Epidermal melanocyte (primary cell): ENCODE data around the gene SEZ6.
"Not testable (repeated sequence)": the region's sequence is repeated elsewhere in the genome, so short reads cannot be mapped to it uniquely, and the experiment has no call there.

Source experiments
- DNase-seq: peaks from one replicate; pipeline ENCODE4 v3.0.0; 2011; ENCODE audit warnings: low spot score; ENCODE audit not compliant: insufficient read length

Gene SEZ6

GRCh38 chr17:28940675-28941074, 65.2 kb downstream of the SEZ6 start:
- no peak for DNase-seq

GRCh38 chr17:28940142-28940541, 65.7 kb downstream of the SEZ6 start:
- no peak for DNase-seq

- DNase-seq, result no peak
These were observed 67.3 kb downstream of the SEZ6 start for GRCh38 chr17:28938552-28938951.

GRCh38 chr17:28937044-28937729, 68.6 kb downstream of the SEZ6 start:
- DNase-seq, result no peak

GRCh38 chr17:28935744-28936460, 69.9 kb downstream of the SEZ6 start:
- no peak for DNase-seq

- DNase-seq, result not testable (repeated sequence)
These were observed 71.3 kb downstream of the SEZ6 start for GRCh38 chr17:28934508-28934907.

GRCh38 chr17:28929787-28930186, 76.0 kb downstream of the SEZ6 start:
- no peak for DNase-seq

- DNase-seq, result no peak
These were observed 77.8 kb downstream of the SEZ6 start for GRCh38 chr17:28928061-28928460.

- no peak for DNase-seq
These were observed 79.0 kb downstream of the SEZ6 start for GRCh38 chr17:28926786-28927185.

- no peak for DNase-seq
These were observed 79.5 kb downstream of the SEZ6 start for GRCh38 chr17:28926366-28926765.

- DNase-seq, result no peak
These were observed 79.9 kb downstream of the SEZ6 start for GRCh38 chr17:28925912-28926365.

- DNase-seq, result peak; percentile 74
These were observed 85.6 kb downstream of the SEZ6 start for GRCh38 chr17:28920201-28920600.

- DNase-seq, result no peak
These were observed 87.5 kb downstream of the SEZ6 start for GRCh38 chr17:28918295-28918694.

- no peak for DNase-seq
These were observed 88.4 kb downstream of the SEZ6 start for GRCh38 chr17:28917465-28917864.

GRCh38 chr17:28917029-28917428, 88.8 kb downstream of the SEZ6 start:
- no peak for DNase-seq

GRCh38 chr17:28916302-28916934, 89.4 kb downstream of the SEZ6 start:
- no peak for DNase-seq

GRCh38 chr17:28912938-28913333, 92.9 kb downstream of the SEZ6 start:
- no peak for DNase-seq

GRCh38 chr17:28912281-28912937, 93.4 kb downstream of the SEZ6 start:
- DNase-seq, result no peak

- DNase-seq, result no peak
These were observed 94.3 kb downstream of the SEZ6 start for GRCh38 chr17:28911411-28912045.

GRCh38 chr17:28910534-28910933, 95.3 kb downstream of the SEZ6 start:
- DNase-seq, result no peak

GRCh38 chr17:28908640-28909167, 97.1 kb downstream of the SEZ6 start:
- DNase-seq, result no peak
